NCI-H524 (cell line): ENCODE results near the gene SPAG9.
"Not testable (repeated sequence)": the region's sequence is repeated elsewhere in the genome, so short reads cannot be mapped to it uniquely, and the experiment has no call there.

Source experiments
- DNase-seq, 2 experiments: peaks; one replicate each; lab custom pipeline; 2025; lab: John Stamatoyannopoulos, UW

Gene SPAG9

GRCh38 chr17:51142597-51142996 lies 21.9 kb upstream of the SPAG9 start:
- peak in 1 of 2 experiments; percentile 63 for DNase-seq

- no peak for DNase-seq
Observed at GRCh38 chr17:51135956-51136355, 15.3 kb upstream of the SPAG9 start.

GRCh38 chr17:51133365-51133764 lies 12.7 kb upstream of the SPAG9 start:
- DNase-seq: no peak

- no peak for DNase-seq
Observed at GRCh38 chr17:51132964-51133319, 12.3 kb upstream of the SPAG9 start.

- DNase-seq: no peak
Observed at GRCh38 chr17:51128076-51128475, 7.4 kb upstream of the SPAG9 start.

- DNase-seq: no peak
Observed at GRCh38 chr17:51124640-51125503, 4.2 kb upstream of the SPAG9 start.

GRCh38 chr17:51122473-51123115 lies 1.9 kb upstream of the SPAG9 start:
- not testable (repeated sequence) for DNase-seq

- DNase-seq: peak; percentile 40 to 65
Observed at GRCh38 chr17:51121620-51122472, 1.2 kb upstream of the SPAG9 start.

GRCh38 chr17:51120357-51120738 lies 320 bp downstream of the SPAG9 start:
- DNase-seq: peak in 1 of 2 experiments; percentile 62

- DNase-seq: peak; percentile 55 to 76
Observed at GRCh38 chr17:51119415-51120356, 982 bp downstream of the SPAG9 start.

GRCh38 chr17:51118330-51119195 lies 2.1 kb downstream of the SPAG9 start:
- peak; percentile 86 to 89 for DNase-seq

GRCh38 chr17:51115179-51115578 lies 5.5 kb downstream of the SPAG9 start:
- DNase-seq: no peak

- DNase-seq: not testable (repeated sequence)
Observed at GRCh38 chr17:51112303-51113222, 8.1 kb downstream of the SPAG9 start.

GRCh38 chr17:51107778-51108177 lies 12.9 kb downstream of the SPAG9 start:
- DNase-seq: no peak

- peak in 1 of 2 experiments; percentile 17 for DNase-seq
Observed at GRCh38 chr17:51103451-51103850, 17.2 kb downstream of the SPAG9 start.

- no peak for DNase-seq
Observed at GRCh38 chr17:51103050-51103449, 17.6 kb downstream of the SPAG9 start.

- DNase-seq: no peak
Observed at GRCh38 chr17:51097708-51098446, 22.8 kb downstream of the SPAG9 start.

- DNase-seq: peak in 1 of 2 experiments; percentile 15
Observed at GRCh38 chr17:51091635-51092034, 29.0 kb downstream of the SPAG9 start.
